ENCODE data around the gene MGRN1. TPM values are rescaled to one million over a fixed set of nuclear protein-coding genes. Genes with fewer than 3 reads are reported as not detected.

MGRN1 gene
- total and polyA plus RNA-seq, 2 of the 13 experiments (the other 11 are each of a cell fraction or from before 2014, with no cell fraction given): 11.9 to 12.6 TPM

DNA sequence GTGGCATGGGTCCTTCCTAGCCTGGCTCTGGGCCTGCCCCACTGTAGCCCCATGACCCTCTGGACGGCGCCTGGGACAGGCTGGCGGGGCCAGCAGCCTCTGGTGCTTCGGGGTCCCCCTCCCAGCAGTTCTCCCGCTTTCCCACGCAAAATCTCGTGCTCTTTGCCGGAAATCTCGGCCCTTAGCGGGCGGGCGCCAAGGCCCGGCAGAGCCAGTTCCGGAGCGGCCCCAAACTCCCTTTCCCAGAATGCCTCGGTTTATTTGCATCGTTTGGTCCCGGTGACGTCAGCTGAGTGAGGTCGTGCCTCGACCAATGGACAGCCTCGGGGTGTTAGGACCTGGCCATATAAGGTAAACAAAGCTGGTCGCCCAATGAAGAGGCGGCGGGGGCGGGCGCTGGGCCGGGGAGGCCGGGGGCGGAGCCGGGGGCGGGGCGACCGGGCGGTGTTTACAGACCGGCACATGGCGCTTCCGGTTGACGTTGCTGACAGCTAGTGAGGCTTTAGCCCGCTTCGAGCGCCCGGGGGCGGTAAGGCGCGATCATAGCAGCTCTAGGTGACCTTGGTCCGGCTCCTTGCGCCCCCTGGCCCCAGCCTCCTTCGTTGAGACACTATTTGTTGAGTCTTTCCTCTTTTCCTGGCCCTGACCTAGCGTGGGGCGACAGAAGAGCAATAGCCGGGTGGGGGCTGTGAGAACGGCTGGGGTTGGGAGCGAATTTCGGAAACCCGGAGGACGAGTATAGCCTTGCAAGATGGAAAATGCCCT is 8.4 kb upstream of the MGRN1 start (continued):
- TF ChIP-seq, protein P1, sequence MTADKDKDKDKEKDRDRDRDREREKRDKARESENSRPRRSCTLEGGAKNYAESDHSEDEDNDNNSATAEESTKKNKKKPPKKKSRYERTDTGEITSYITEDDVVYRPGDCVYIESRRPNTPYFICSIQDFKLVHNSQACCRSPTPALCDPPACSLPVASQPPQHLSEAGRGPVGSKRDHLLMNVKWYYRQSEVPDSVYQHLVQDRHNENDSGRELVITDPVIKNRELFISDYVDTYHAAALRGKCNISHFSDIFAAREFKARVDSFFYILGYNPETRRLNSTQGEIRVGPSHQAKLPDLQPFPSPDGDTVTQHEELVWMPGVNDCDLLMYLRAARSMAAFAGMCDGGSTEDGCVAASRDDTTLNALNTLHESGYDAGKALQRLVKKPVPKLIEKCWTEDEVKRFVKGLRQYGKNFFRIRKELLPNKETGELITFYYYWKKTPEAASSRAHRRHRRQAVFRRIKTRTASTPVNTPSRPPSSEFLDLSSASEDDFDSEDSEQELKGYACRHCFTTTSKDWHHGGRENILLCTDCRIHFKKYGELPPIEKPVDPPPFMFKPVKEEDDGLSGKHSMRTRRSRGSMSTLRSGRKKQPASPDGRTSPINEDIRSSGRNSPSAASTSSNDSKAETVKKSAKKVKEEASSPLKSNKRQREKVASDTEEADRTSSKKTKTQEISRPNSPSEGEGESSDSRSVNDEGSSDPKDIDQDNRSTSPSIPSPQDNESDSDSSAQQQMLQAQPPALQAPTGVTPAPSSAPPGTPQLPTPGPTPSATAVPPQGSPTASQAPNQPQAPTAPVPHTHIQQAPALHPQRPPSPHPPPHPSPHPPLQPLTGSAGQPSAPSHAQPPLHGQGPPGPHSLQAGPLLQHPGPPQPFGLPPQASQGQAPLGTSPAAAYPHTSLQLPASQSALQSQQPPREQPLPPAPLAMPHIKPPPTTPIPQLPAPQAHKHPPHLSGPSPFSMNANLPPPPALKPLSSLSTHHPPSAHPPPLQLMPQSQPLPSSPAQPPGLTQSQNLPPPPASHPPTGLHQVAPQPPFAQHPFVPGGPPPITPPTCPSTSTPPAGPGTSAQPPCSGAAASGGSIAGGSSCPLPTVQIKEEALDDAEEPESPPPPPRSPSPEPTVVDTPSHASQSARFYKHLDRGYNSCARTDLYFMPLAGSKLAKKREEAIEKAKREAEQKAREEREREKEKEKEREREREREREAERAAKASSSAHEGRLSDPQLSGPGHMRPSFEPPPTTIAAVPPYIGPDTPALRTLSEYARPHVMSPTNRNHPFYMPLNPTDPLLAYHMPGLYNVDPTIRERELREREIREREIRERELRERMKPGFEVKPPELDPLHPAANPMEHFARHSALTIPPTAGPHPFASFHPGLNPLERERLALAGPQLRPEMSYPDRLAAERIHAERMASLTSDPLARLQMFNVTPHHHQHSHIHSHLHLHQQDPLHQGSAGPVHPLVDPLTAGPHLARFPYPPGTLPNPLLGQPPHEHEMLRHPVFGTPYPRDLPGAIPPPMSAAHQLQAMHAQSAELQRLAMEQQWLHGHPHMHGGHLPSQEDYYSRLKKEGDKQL (CRISPR knock-in tag; IDR thresholded peaks at IDR 0.05; ENCODE audit: low read depth): peak; percentile 25; the same call in 1 of the 2 replicates
- TF ChIP-seq SMAD9 (CRISPR knock-in tag; IDR thresholded peaks at IDR 0.05): no peak
- TF ChIP-seq BRD4 (CRISPR knock-in tag; IDR thresholded peaks at IDR 0.05): peak; percentile 45; the same call in 1 of the 2 replicates
- TF ChIP-seq, protein P2, sequence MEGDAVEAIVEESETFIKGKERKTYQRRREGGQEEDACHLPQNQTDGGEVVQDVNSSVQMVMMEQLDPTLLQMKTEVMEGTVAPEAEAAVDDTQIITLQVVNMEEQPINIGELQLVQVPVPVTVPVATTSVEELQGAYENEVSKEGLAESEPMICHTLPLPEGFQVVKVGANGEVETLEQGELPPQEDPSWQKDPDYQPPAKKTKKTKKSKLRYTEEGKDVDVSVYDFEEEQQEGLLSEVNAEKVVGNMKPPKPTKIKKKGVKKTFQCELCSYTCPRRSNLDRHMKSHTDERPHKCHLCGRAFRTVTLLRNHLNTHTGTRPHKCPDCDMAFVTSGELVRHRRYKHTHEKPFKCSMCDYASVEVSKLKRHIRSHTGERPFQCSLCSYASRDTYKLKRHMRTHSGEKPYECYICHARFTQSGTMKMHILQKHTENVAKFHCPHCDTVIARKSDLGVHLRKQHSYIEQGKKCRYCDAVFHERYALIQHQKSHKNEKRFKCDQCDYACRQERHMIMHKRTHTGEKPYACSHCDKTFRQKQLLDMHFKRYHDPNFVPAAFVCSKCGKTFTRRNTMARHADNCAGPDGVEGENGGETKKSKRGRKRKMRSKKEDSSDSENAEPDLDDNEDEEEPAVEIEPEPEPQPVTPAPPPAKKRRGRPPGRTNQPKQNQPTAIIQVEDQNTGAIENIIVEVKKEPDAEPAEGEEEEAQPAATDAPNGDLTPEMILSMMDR (CRISPR knock-in tag; IDR thresholded peaks at IDR 0.05): peak; percentile 78
- 0 out of 2 replicates have a peak, but pooled peaks have one; percentile 22 for TF ChIP-seq SMYD3 (CRISPR knock-in tag; IDR thresholded peaks at IDR 0.05)
- no peak for TF ChIP-seq ZNF253 (CRISPR knock-in tag; IDR thresholded peaks at IDR 0.05; ENCODE audit: borderline replicate concordance)
- TF ChIP-seq, protein P3, sequence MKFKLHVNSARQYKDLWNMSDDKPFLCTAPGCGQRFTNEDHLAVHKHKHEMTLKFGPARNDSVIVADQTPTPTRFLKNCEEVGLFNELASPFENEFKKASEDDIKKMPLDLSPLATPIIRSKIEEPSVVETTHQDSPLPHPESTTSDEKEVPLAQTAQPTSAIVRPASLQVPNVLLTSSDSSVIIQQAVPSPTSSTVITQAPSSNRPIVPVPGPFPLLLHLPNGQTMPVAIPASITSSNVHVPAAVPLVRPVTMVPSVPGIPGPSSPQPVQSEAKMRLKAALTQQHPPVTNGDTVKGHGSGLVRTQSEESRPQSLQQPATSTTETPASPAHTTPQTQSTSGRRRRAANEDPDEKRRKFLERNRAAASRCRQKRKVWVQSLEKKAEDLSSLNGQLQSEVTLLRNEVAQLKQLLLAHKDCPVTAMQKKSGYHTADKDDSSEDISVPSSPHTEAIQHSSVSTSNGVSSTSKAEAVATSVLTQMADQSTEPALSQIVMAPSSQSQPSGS (CRISPR knock-in tag; IDR thresholded peaks at IDR 0.05): peak; percentile 79; the same call in 1 of the 2 replicates
- TF ChIP-seq HDAC1 (CRISPR knock-in tag; IDR thresholded peaks at IDR 0.05): peak; percentile 91
- TF ChIP-seq, protein P4, sequence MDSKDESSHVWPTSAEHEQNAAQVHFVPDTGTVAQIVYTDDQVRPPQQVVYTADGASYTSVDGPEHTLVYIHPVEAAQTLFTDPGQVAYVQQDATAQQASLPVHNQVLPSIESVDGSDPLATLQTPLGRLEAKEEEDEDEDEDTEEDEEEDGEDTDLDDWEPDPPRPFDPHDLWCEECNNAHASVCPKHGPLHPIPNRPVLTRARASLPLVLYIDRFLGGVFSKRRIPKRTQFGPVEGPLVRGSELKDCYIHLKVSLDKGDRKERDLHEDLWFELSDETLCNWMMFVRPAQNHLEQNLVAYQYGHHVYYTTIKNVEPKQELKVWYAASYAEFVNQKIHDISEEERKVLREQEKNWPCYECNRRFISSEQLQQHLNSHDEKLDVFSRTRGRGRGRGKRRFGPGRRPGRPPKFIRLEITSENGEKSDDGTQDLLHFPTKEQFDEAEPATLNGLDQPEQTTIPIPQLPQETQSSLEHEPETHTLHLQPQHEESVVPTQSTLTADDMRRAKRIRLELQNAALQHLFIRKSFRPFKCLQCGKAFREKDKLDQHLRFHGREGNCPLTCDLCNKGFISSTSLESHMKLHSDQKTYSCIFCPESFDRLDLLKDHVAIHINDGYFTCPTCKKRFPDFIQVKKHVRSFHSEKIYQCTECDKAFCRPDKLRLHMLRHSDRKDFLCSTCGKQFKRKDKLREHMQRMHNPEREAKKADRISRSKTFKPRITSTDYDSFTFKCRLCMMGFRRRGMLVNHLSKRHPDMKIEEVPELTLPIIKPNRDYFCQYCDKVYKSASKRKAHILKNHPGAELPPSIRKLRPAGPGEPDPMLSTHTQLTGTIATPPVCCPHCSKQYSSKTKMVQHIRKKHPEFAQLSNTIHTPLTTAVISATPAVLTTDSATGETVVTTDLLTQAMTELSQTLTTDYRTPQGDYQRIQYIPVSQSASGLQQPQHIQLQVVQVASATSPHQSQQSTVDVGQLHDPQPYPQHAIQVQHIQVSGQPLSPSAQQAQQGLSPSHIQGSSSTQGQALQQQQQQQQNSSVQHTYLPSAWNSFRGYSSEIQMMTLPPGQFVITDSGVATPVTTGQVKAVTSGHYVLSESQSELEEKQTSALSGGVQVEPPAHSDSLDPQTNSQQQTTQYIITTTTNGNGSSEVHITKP (CRISPR knock-in tag; IDR thresholded peaks at IDR 0.05; ENCODE audit: low read depth): peak; percentile 84; the same call in 1 of the 2 replicates
- peak; percentile 81 for TF ChIP-seq YEATS4 (CRISPR knock-in tag; IDR thresholded peaks at IDR 0.05; ENCODE audit: borderline replicate concordance)
- TF ChIP-seq GATAD1 (CRISPR knock-in tag; IDR thresholded peaks at IDR 0.05): peak; percentile 64; the same call in 1 of the 2 replicates
- no peak for TF ChIP-seq EED (CRISPR knock-in tag; IDR thresholded peaks at IDR 0.05)
- peak; percentile 70 for TF ChIP-seq POLR2AphosphoS5 (IDR thresholded peaks at IDR 0.05; ENCODE audit: low read depth, low read length)
- TF ChIP-seq SRY (CRISPR knock-in tag; IDR thresholded peaks at IDR 0.05): peak; percentile 62; the same call in 1 of the 2 replicates
- peak; percentile 63 for TF ChIP-seq FOXO1 (CRISPR knock-in tag; IDR thresholded peaks at IDR 0.05)
- peak; percentile 98 for TF ChIP-seq SIN3A (IDR thresholded peaks at IDR 0.05; ENCODE audit: borderline replicate concordance, low read depth, low read length)
- TF ChIP-seq ZNF232 (CRISPR knock-in tag; IDR thresholded peaks at IDR 0.05; ENCODE audit: borderline replicate concordance): peak; percentile 59; the same call in 1 of the 2 replicates

Measured in HepG2 (cell line).